ENCODE data around the gene FLRT3.

The FLRT3 gene

DNA sequence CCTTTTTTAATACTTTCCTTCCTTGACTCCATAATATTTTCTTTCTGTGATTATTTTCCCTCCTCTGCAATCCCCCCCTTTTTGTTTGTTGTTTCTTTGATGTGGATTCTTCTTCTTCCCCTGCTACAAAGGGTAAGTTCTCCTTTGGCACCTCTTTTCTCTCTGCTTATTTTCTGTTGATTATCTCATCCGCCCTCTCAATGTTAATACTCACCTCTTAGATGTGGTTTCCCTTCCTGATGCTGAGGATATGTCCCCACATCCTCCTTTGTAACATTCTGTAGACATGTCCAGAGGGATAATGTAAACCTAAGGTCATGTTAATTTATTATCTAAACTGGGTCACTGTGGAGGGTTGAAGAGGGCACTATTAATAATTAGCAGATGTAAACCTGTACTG lies 17.7 kb downstream of the FLRT3 start:
- no peak for DNase-seq (ENCODE audit: low read depth, low spot score)

GRCh38 chr20:14313341-14314020 lies 23.9 kb downstream of the FLRT3 start:
- no peak for DNase-seq (ENCODE audit: low read depth, low spot score)

GRCh38 chr20:14312001-14312400 lies 25.4 kb downstream of the FLRT3 start:
- no peak for DNase-seq (ENCODE audit: low read depth, low spot score)

GRCh38 chr20:14310977-14311627 lies 26.3 kb downstream of the FLRT3 start:
- no peak for DNase-seq (ENCODE audit: low read depth, low spot score)

GRCh38 chr20:14307956-14308355 lies 29.5 kb downstream of the FLRT3 start:
- DNase-seq (ENCODE audit: low read depth, low spot score) = no peak

GRCh38 chr20:14304472-14304871 lies 32.9 kb downstream of the FLRT3 start:
- DNase-seq (ENCODE audit: low read depth, low spot score) = no peak

DNA sequence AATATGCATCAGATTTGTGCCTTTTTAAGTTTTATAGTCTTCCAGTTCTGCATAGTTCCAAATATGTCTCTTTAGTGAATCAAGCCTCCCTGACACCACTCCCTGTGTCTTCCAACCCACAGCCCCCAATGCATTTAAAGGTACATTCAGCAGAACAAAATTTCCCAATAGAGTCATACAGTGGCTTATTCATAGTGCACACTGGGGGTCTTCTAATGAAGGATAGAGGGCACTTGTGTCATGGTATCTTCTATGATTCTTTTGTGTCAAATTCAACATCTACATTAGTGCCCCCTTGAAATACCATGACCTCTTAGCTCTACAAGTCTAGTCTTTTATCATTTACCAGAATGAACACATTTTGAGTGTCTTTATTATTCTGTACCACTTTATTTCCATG lies 33.8 kb downstream of the FLRT3 start:
- DNase-seq (ENCODE audit: low read depth, low spot score) = no peak

GRCh38 chr20:14303106-14303505 lies 34.3 kb downstream of the FLRT3 start:
- DNase-seq (ENCODE audit: low read depth, low spot score) = no peak

DNA sequence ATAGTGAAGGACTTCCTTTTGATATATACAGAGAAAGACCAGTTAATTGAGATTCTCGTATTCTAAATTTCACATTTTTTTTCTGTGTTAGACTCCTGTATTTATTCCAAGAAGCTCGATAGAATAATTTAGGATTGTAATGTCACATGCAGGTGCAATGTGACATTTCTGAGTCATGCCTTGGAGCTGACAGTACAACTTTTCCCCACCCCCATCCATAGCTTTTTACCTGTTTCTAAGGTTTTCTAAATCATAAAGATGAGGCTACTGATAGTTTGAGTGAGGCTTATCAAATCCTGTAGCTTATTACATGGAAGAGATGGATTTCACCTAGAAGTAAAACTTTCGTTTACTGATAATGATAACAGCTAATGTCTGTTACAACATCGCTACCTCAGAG lies 37.6 kb downstream of the FLRT3 start:
- no peak for DNase-seq (ENCODE audit: low read depth, low spot score)

DNA sequence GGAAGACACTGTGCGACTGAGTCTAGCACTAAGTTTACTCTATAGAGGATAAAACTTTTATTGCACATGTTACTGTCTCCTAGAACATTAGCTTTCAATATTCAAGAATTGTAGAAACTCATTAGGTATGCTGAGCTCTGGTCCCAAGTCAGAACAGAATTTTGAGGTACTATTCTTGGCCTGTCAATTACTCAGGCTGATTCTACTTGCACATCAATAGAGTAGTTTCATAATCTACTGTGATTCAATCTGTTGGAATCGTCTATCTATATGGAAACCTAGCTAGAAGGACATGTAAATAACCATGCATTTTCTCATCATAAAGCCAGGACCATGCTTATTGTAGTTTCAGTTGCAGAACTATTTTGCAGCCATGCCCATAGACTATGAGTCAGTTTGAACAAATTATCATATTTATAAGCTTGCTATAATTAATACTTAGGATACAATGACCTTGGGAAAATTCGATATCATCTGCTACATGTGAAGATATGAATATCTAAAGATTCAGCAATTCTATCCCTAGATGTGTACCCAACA lies 41.6 kb downstream of the FLRT3 start:
- DNase-seq (ENCODE audit: low read depth, low spot score) = no peak

DNA sequence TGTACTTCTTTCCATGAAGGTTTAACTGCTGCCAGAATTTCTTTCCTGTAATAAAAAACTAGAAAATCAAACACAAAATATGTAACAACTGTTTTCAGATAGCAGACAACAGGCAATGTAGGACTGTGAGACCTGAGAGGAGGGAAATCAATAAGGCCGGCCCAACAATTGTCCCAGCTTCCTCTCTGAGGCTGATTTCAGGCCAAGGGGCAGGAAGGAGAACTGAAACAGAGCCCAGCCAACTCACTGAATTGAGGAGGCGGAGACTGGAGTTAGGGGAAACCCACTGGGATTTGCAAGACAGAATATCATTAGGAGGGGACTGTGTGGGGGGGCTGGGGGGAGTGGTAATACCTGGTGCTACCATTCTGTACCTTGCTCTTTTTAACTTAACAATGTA lies 42.2 kb downstream of the FLRT3 start:
- no peak for DNase-seq (ENCODE audit: low read depth, low spot score)

GRCh38 chr20:14291502-14291901 lies 45.9 kb downstream of the FLRT3 start:
- no peak for DNase-seq (ENCODE audit: low read depth, low spot score)

DNA sequence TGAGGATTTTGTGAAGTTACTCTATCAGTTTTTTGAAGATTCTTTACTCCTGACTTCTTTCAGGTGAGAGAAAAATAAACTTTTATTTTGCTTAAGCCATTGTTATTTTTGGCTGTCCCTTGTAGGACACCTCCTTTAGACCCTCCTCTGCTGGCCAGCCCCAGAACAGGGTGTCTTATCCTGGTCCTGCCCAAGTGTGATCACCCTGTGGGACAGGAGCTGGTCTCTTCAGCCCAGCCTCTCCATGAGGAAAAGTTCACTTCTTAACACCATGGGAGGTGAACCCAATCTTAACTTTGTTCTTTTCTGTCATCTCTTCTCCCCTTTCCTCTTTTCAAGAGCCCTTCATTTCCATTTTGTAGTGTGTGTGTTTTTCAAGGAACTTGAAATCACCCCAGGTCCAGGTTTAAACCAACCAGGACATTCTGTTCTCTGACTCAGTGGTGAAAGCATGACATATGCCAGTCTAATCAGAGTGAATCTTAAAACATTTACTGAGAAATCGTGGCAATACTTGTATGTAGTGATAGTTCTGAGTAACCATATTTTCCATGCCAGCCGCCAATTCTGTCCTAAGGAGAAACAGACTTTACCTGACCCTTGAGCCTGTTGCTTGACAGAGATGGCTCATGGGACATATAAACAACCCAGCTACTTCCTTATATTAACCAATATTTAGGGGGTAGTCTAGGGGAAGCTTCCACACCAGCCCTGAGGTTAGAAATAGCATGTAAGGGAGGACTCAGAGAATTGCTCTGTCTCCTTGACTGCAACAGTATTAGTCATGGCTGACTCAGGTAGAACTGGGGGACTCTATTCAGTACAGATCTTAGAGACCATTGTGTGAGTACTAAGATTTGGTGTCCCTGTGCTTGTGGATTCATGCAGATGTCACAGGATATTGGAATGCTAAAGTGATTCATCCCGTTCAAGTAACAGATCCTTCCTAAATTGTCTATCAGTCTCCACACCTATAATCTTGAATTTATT lies 48.8 kb downstream of the FLRT3 start:
- no peak for DNase-seq (ENCODE audit: low read depth, low spot score)

DNA sequence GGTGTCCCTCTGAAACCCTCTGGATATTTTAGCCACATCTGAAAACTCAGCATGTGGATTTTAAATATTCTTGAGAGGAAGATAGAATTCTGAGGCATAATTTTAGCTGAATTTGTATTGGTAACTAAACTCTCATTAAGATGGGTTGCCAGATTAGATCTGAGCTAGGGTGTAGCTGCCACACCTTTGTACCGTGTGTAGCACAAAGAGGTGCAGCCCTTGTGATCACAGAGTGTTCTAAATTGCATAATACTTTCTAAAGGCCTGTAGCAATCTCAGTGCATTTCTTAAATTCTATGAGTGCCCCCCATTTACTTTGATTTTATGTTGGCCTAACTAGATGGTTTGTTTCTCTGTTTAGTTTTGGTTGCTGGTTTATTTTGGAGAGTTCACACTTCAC lies 53.0 kb downstream of the FLRT3 start:
- no peak for DNase-seq (ENCODE audit: low read depth, low spot score)

DNA sequence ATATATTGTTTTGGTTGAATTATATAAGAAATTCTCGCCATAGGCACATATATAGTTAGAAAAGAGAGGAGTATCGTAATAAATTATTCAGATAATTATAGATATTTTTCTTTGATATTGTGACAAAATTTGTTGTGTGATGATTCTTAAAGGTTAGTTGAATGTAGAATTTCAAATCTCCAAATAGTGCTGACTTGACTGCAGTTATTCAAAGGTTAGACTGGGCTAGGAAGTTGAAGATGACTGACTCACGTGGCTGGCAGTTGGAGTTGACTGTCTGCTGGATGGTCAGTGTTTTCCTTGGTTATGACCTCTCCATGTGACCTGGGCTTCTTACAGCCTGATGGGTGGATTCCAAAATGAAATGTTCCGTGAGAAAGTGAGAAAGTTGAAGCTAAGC lies 55.3 kb downstream of the FLRT3 start:
- no peak for DNase-seq (ENCODE audit: low read depth, low spot score)

Data from ELF-1 (cell line).